NCI-H2107 treated with DMSO at 0.1 percent for 48 hours (cell line): Measurements from ENCODE around the gene EPS8L1.

ENCODE experiments used
- DNase-seq: peaks from one replicate; lab custom pipeline; 2025; ENCODE audit not compliant: unreplicated experiment; lab: John Stamatoyannopoulos, UW

EPS8L1 gene

DNA sequence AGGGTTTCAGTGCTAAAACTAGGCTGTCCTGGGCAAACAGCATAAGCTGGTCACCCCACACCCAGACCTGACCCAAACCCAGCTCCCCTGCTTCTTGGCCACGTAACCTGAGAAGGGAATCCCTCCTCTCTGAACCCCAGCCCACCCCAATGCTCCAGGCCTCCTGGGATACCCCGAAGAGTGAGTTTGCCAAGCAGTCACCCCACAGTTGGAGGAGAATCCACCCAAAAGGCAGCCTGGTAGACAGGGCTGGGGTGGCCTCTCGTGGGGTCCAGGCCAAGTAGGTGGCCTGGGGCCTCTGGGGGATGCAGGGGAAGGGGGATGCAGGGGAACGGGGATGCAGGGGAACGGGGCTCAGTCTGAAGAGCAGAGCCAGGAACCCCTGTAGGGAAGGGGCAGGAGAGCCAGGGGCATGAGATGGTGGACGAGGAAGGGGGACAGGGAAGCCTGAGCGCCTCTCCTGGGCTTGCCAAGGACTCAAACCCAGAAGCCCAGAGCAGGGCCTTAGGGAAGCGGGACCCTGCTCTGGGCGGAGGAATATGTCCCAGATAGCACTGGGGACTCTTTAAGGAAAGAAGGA, 39.0 kb downstream of the EPS8L1 start:
- DNase-seq = no peak

DNA sequence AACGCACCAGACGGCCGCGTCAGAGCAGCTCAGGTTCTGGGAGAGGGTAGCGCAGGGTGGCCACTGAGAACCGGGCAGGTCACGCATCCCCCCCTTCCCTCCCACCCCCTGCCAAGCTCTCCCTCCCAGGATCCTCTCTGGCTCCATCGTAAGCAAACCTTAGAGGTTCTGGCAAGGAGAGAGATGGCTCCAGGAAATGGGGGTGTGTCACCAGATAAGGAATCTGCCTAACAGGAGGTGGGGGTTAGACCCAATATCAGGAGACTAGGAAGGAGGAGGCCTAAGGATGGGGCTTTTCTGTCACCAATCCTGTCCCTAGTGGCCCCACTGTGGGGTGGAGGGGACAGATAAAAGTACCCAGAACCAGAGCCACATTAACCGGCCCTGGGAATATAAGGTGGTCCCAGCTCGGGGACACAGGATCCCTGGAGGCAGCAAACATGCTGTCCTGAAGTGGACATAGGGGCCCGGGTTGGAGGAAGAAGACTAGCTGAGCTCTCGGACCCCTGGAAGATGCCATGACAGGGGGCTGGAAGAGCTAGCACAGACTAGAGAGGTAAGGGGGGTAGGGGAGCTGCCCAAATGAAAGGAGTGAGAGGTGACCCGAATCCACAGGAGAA, 39.9 kb downstream of the EPS8L1 start:
- no peak for DNase-seq

DNA sequence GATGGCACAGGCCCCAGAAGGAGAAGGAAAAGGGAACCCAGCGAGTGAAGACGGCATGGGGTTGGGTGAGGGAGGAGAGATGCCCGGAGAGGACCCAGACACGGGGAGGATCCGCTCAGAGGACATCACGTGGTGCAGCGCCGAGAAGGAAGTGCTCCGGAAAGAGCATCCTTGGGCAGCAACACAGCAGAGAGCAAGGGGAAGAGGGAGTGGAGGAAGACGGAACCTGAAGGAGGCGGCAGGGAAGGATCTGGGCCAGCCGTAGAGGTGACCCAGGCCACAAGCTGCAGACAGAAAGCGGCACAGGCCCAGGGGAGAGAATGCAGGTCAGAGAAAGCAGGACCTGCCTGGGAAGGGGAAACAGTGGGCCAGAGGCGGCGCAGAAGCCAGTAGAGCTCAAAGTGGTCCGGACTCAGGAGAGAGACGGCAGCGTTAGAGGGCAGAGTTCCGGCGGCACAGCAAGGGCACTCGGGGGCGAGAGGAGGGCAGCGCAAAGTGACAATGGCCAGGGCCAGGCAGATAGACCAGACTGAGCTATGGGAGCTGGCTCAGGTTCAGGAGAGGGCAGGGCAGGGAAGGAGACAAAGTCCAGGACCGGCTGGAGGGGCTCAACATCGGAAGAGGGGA, 40.7 kb downstream of the EPS8L1 start:
- DNase-seq = no peak

DNA sequence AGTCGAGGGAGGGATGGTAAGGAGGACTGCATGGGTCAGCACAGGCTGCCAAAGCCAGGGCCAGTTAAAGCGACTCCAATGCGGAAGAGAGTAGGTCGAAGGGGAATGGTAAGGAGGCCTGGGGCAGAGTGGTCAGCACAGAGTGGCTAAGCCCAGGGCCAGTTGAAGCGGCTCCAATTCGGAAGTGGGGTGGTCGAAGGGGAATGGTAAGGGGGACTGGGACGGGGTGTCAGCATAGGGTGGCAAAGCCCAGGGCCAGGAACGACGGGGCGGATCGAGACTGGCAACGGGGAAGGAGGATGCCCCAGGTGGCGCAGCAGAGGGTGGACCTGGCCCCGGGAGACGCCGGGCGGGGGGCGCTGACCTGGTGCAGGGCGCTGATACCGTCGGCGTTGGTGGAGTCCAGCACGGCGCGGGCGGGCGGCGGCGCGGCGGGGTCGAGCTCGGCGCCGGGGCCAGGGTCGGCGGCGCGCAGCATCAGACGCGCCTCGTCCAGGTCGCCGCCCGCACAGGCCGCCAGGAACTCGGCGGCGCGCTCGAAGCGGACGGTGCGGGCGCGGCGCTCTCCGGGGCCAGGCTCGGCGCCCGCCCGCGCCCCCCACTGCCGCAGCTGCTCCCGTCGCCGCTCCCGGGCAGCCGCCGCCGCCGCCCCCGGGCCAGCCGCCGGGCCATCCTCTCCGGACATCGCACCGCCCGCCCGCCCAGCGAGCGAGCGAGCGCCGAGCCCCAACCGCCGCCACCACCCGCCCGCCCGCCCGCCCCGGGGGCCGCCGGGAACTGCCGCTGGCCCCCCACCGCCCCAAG, 41.4 kb downstream of the EPS8L1 start, which contains the start of gene PPP1R12C:
Gene PPP1R12C (minus strand): TSS at position 779 of the 804 bp plus-strand sequence. CDS start 94 bp downstream, at position 685.
- DNase-seq = no peak

DNA sequence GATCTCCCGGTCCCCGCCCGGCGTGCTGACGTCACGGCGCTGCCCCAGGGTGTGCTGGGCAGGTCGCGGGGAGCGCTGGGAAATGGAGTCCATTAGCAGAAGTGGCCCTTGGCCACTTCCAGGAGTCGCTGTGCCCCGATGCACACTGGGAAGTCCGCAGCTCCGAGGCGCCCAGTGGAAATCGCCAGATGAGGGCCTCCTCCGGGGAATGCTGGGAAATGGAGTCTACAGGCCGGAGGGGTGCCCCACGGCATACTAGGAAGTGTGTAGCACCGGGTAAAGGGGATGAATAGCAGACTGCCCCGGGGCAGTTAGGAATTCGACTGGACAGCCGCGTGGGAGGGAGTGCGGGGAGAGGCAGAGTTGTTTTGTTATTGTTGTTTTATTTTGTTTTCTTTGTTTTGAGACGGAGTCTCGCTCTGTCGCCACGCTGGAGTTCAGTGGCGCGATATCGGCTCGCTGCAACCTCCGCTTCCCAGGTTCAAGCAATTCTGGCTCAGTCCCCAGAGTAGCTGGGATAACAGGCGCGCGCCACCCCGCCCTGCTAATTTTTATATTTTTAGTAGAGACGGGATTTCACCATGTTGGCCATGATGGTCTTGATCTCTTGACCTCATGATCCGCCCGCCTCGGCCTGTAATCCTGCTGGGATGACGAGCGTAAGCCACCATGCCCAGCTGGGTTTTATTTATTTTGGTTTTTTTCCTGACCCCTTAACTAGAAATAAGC, 42.2 kb downstream of the EPS8L1 start:
- DNase-seq = peak; percentile 94

DNA sequence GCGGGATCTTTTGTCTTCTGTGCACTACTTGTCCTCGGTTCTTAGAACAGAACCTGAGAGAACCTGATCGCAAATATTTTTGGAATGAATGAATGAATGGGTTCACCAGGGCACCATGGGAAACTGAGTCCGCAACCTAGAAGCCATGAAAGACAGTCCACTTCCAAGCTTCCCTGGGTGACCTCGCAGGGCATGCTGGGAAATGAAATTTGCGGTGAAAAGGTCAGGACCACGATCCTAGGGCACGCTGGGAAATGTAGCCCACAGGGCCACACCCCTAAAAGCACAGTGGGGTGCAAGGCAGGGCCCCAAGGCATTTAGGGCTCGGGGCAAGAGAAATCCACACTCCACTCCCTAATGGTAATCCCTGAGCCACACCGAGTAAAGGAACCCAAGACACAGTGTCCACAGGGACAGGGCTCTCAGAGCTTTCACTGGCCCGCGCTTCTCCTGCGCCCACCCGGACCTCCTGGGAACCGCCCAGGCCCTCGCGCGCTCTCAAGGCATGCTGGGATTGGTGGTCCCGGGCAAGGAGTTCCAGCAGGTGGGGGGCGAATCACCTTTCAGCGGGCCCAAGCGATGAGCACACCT, 42.8 kb downstream of the EPS8L1 start:
- no peak for DNase-seq

DNA sequence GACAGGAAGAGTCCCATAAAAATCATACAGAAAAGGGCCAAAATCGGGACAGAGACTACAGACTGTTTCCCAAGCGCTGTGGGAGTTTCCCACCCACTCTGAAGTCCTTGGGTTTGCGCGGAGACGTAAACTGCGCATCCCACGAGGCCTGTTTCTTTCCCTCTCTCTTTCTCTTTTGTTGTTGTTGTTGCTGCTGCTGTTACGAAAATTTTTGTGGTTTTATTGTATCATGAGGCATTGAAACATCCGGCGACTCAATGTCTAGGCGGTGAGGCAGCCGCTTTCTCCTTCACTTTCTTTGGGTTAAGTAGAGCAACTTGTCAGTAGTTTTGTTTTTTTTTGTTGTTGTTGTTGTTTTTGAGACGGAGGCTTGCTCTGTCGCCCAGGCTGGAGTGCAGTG, 43.4 kb downstream of the EPS8L1 start:
- DNase-seq = no peak

DNA sequence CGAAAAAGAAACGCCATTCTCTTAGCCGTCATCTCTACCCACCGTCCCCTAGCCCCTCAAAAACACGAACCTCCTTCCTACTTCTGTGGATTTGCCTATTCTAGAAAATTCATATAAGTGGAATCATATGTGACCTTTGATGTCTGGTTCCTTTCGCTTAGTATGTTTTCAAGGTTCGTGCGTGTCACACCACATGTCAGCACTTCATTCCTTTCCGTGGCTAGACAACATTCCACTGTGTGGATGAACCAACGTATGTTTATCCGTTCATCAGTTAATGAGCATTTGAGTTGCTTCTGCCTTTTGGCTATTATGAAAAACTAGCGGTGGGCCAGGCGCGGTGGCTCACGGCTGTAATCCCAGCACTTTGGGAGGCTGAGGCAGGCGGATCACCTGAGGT, 55.8 kb downstream of the EPS8L1 start:
- DNase-seq = no peak

DNA sequence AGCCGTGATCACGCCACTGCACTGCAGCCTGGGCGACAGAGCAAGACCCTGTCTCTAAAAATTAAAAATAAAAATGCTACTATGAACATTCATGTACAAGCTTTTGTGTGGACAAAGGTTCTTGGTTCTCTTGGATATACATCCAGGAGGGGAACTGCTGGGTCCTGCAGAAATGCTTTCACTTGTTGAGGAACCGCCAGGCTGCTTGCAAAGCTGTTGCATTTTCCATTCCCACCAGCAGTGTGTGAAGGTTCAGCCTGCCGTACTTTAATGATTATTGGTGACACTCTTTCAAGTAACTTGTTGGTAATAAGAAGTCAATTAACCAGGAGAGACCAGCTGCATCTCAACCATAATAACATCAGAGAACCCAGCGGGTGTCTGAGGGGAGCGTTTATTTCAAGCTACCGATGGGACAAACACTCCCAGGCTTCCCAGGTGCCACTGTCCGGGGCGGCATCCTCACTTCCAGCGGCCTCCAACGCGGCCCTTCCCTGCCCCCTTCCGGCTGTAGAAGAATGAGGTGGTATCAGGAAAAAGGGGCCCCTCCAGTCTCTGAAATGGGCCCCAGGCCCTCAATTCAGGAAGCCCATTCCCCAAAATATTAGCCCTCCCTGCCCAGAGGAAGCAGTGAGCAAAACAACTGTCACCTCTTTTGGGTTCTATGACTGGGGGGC, 56.9 kb downstream of the EPS8L1 start:
- no peak for DNase-seq

DNA sequence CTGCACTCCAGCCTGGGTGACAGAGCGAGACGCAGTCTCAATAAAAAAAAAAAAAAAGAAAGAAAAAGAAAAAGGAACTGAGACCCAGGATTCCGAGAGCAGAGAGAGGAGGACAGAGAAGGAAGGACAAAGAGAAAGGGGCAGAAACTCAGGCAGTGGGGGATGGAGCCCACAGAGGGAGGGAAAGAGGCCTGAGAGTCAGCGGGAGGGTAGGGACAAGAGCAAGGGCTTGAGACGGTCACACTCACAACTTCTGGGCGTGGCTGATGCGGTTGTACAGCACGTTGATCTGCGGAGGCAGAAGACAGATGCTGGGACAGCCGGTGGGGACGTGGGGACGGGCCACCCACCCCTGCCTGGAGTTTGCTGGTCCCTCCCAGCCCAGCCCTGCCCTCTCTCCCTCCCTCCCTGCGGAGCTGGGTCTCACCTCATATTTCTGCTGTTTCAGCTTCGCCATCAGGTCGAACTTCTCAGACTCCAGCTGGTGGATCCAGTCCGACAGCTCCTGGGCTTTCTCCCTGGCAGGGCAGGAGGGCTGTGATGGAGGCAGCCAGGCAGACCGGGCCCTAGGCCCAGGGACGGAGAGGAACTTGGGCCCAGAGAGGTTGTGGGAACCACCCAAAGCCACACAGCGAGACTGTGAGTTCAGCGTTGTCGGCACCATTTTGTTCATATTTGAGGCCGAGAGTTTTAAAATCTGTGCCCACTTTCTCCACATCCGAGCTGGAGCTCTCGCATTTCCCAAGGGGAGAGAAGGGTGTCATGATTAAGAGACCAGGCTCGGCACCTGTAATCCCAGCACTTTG, 58.2 kb downstream of the EPS8L1 start:
- no peak for DNase-seq

DNA sequence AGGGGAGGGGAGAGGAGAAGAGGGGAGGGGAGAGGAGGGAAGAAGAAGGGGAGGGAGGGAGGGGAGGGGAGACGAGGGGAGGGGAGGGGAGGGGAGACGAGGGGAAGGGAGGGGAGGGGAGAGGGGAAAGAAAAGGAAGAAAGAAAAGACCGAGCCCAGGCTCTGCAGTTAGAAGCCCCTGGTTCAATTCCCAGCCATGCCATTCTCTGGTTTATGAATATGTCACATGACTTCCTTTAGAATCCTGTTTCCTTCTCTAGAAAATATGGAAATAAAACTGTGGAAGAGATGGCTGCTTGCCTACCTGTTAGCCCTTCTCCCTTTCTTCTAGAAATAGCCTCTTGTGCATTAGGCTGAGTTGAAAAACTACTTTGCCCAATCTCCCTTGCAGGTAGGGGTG, 59.1 kb downstream of the EPS8L1 start:
- DNase-seq = no peak

DNA sequence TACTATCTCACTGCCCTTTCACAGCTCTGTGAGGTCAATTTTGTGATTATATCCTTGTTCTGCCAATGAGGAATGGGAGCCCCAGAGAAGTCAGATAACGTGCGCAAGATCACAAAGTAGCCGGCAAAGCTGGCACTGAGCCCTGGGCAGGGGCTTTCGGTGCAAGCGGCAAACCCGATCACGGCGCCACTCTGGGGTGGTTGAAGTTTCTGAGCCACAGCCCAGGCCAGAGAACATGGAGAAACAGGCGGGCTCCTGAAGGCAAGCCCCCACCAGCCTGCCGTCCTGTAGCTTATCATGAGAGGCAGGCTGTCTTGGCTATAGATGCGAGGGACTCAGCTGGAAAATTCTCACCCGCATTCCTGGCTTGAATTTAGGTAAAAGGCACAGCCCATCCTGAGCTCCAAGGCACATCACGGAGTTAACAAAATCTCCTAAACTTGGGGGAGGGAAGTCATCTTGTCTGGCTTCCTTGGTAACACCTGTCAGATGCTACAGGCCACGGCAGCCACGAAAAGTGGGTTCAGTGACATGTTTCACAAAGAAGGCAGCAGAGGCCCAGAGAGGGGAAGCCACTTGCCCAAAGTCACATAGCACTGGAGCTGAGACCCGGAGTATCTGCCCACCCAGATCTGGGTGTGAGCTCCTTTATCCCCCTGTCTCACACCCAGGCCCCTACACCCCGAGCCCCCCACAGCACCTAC, 60.9 kb downstream of the EPS8L1 start:
- no peak for DNase-seq
